Germinal center (tissue), 1 donor: ENCODE results near the gene SFTA2.
"Not testable (repeated sequence)": the region's sequence is repeated elsewhere in the genome, so short reads cannot be mapped to it uniquely, and the experiment has no call there.

ENCODE experiments used
- DNase-seq: peaks from one replicate; pipeline ENCODE4 v3.0.0; 2012; ENCODE audit warnings: mixed read lengths, low spot score

SFTA2 gene

GRCh38 chr6:30912746-30913520 lies 19.0 kb downstream of the SFTA2 start:
- no peak for DNase-seq

GRCh38 chr6:30910473-30910872 lies 21.5 kb downstream of the SFTA2 start:
- DNase-seq: not testable (repeated sequence)

- no peak for DNase-seq
These were observed 23.3 kb downstream of the SFTA2 start for GRCh38 chr6:30908700-30909099.

GRCh38 chr6:30907758-30908591 lies 24.0 kb downstream of the SFTA2 start, which contains the start of gene GTF2H4:
GTF2H4 (plus strand) TSS chr6:30908207.
- peak; percentile 90 for DNase-seq

GRCh38 chr6:30907290-30907757 lies 24.6 kb downstream of the SFTA2 start:
- not testable (repeated sequence) for DNase-seq

- no peak for DNase-seq
These were observed 28.7 kb downstream of the SFTA2 start for GRCh38 chr6:30903236-30903635.

- no peak for DNase-seq
These were observed 29.3 kb downstream of the SFTA2 start for GRCh38 chr6:30902709-30903108.

- DNase-seq: not testable (repeated sequence)
These were observed 29.8 kb downstream of the SFTA2 start for GRCh38 chr6:30902196-30902595.

- no peak for DNase-seq
These were observed 30.5 kb downstream of the SFTA2 start for GRCh38 chr6:30901436-30901835.

- no peak for DNase-seq
These were observed 31.0 kb downstream of the SFTA2 start for GRCh38 chr6:30900863-30901417.

- no peak for DNase-seq
These were observed 33.1 kb downstream of the SFTA2 start for GRCh38 chr6:30898750-30899360.

GRCh38 chr6:30897882-30898281 lies 34.1 kb downstream of the SFTA2 start:
- no peak for DNase-seq

- DNase-seq: no peak
These were observed 35.4 kb downstream of the SFTA2 start for GRCh38 chr6:30896541-30896940.

- DNase-seq: no peak
These were observed 36.6 kb downstream of the SFTA2 start for GRCh38 chr6:30895343-30895742.

- DNase-seq: no peak
These were observed 37.0 kb downstream of the SFTA2 start for GRCh38 chr6:30894935-30895334.

- DNase-seq: no peak
These were observed 37.6 kb downstream of the SFTA2 start for GRCh38 chr6:30894381-30894780.

GRCh38 chr6:30893666-30894065 lies 38.3 kb downstream of the SFTA2 start:
- DNase-seq: no peak

GRCh38 chr6:30893001-30893591 lies 38.9 kb downstream of the SFTA2 start:
- no peak for DNase-seq

GRCh38 chr6:30891816-30892538 lies 40.0 kb downstream of the SFTA2 start:
- no peak for DNase-seq

- DNase-seq: no peak
These were observed 40.6 kb downstream of the SFTA2 start for GRCh38 chr6:30891450-30891723.

GRCh38 chr6:30890646-30891449 lies 41.1 kb downstream of the SFTA2 start:
- no peak for DNase-seq
